HG03565 (cell line): ENCODE data around the gene ABCG1.
A peak's percentile ranks its signal among the peaks of the same experiment; 100 is the strongest.

ENCODE experiments used
- ATAC-seq: cut with Tn5 transposase; IDR thresholded peaks from one replicate; pipeline ENCODE4 v1.9.1; 2021; ENCODE audit warnings: mild to moderate bottlenecking, moderate library complexity; ENCODE audit not compliant: unreplicated experiment

The ABCG1 gene

DNA sequence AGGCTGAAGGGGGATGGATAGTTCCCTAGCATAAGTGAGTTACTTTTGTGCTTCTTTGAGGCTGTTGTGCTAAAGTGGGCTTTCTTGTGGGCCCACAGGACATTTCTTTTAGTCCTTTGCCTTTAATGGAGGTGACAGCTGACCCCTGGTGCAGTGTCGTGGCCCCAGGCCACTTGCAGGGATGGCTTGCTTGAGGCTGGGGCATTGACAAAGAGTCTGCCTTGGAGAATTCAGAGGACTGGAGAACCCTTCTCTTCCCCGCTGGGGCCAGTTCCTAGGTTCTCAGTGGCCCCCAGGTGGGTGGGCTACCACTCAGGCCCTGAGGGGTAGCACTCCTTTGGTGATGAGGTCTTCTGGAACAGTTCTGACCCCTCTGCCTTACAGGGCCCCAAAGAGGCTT, 12.8 kb downstream of the ABCG1 start:
- ATAC-seq = no peak

DNA sequence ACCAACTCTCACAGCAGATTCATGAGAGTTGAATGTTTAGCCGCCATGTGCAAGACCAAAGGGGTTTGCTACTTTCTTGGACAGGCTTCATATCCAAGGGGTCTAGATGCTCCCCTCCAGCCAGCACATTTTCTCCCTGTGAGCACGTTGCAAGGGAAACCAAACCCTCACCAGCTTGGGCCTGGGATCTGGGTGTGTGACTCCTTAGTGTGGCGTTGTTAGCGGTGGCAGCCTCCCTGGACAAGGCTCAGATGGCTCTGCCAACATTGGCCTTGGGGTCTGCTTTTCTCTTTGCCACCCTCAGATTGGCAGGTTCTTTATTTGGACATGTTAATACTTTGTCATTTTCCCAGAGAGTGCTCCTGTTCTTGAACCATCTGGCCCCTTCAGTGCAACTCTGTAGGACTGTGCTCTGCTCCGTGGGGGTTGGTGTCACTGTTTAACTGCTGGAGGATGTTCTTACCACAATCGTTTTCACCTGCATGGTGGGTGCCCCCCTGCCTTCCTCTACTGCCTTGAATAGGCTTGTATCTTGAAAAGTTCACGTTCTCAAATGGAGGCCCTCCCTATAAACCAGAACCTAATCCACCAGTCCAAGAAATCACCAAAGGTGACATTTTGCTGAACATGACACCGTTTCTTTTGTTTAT, 13.4 kb downstream of the ABCG1 start:
- ATAC-seq = no peak

DNA sequence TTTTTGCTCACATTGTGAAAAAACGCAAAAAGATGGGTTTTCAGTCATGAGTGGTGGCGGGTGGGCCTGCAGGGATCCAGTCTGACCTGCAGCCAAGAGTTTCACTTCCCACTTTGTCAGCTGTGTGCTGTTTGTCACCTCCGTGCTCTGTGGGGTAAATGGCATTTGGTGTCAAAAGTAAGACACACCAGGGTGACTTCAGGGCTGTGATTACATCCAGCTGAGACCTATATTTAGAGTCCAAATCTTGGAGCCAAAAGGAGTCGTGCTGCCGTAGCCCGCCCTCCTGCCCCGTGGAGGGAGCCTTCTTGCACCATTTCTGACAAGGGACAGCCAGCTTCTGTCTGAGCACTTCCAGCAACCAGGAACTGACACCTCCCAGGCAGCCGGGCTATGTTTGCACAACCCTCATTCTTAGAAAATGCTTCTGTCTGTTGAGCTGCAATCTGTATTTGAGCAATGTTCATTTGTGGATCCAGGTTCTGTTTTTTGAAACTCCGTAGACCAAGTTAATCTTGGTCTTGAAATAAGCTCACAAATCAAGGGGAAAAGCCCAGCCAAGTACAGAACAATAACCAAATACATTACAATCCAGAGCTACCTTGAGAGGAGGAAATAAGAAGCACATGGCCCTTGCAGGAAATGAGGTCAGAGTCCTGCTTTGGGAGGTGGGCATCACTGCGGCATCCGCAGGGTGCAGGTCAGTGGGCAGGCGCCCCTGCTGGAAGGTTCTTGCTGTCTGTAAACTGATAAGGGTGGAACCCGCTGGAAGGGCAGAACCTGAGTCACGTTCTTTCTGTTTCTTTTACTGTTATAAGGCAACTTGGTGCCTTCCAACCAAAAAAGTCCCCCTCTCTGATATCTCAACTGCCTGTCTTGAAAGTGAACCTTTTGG, 14.4 kb downstream of the ABCG1 start:
- ATAC-seq = peak; percentile 39

DNA sequence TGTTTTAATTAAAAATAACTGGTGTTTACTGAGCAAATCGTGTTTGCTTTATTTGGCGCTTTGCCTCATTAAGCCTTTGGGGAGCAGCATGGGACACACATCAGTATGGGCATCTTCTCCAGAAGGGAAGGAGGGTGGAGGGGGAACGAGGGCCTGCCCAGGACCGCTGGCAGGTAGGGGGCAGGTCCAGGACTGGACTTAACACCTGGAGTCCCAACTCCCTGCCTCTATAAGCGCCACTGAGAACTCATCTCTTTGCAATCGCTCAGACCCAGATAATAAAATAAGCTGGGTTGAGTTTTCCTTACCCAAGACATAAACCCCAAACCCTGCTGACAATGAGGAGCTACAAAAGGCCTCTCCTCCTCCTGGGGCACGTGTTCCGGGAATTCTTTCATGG, 15.1 kb downstream of the ABCG1 start:
- no peak for ATAC-seq

DNA sequence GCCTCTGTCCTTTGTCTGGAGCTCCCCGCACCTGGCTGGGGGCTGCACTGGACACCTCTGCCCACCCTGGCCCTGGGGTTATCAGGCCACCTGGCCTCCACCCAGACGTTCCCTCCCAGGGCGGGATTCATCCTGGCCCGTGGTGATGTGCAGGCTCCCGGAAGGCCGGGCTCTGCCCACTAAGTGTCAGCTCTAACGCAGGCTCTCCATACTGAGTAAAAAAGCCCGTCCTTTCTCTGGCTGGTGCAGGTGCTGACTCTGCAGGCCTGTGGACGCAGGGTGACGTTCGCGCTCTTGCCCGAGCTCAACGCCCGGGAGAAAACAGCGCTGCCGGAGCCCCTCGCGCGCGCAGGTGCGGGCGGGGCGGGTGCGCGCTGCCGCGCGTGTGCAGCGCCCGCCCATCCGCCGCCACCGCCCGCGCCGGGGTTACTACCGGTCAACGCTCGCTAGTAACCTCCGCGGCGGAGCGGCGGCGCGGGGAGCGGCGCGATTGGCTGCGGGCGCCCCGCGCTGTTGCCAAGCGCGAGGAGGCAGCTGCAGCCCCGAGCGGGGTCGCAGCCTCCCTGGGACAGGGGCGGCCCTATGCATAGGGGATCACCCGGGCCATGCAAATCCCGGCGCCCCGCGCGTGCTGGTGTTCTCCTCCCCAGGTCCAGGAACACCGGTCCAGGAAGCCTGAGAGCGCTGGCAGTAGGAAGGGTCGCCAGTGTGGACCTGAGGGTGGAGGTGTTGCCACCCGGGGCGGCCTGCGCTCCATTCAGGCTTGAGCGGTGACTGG, 15.7 kb downstream of the ABCG1 start:
- ATAC-seq = no peak

DNA sequence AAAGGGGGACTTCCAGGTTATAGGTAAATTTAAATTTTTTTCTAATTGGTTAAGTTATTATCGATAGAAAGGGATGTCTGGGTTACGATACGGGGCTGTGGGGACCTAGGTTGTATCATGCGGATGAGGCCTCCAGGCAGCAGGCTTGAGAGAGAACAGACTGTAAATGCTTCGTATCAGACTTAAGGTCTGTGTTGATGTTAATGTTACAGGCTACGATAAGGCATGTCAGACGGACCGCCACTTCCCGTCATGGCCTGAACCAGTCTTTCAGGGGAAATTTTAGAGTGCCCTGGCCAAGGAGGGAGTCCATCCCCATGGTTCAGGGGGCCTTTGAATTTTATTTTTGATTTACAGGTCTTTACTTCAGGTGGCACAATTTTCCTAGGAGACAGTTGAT, 16.7 kb downstream of the ABCG1 start:
- no peak for ATAC-seq

DNA sequence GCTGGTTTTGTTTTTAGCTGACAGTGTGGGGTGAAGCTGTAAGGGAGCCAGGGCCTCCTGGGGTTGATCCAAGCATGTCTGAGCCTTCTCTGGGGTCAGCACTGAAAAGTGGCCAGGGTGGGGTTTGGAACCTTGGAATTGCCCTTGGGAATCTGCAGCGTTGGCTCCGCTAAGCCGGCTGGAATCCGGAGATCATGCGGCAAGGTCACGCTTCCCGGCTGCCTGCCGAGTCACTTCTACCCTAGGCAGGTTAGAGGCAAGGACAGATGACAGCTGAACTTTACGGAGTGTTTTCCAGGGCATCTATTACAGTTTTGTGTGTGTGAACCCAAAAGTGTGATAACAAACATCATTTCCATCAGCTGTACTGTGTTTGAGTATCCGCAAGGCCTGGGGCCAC, 17.1 kb downstream of the ABCG1 start:
- no peak for ATAC-seq

DNA sequence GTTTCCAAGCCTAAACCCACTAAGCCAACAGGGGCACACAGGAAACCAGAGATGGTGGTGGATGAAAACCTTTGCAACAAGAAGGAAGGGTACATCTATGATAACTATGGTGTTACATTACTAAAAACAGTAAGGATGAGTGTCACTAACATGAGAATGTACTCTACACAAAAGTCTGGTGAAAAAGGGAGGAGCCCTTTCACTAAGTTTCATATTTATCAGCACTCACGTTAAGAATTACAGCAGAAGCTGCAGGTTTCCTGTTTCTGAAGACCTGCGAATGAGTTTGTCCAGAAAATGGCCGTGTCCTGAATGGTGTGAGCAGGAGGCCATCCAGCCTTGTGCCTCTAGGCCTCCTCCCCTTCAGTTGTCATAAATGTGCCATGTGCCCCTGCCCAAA, 17.8 kb downstream of the ABCG1 start:
- ATAC-seq = no peak

DNA sequence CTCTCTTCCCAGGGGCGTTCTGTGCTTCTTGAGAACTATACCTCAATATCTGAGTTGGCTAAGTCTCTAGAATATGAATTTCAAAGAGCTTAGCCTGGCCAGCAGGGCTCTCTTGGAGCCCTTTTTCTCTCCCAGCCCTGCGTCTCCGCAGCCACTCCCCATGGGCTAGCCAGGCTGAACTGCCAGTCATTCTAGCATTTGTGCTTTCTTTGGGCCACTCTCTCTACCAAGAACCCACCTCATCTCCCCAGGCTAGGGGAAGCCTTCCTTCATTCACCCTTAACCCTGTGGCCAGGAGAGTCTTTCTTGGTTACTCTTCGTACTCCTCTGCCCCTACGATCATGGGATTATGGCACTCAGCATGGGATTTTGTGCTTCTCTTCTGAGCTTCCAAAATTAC, 18.2 kb downstream of the ABCG1 start:
- no peak for ATAC-seq

DNA sequence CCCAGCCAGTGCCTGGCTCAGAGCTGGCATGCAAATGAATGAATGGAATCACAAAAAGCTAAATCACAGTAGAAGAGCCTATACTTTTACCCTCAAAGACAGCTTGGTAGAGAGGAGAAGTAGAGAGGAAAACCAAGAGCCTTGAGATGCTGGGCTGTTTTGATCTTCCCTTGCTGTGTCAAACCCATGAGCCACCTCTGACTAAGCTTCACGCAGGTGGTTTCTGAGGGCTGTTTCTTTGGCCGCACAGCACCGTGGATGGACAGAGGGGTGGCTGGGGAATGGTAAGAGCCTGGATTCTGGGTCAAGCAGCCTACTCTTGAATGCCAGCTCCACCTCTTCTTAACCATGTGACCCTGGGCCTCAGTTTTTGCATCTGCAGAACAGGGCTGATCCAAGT, 18.6 kb downstream of the ABCG1 start:
- no peak for ATAC-seq

DNA sequence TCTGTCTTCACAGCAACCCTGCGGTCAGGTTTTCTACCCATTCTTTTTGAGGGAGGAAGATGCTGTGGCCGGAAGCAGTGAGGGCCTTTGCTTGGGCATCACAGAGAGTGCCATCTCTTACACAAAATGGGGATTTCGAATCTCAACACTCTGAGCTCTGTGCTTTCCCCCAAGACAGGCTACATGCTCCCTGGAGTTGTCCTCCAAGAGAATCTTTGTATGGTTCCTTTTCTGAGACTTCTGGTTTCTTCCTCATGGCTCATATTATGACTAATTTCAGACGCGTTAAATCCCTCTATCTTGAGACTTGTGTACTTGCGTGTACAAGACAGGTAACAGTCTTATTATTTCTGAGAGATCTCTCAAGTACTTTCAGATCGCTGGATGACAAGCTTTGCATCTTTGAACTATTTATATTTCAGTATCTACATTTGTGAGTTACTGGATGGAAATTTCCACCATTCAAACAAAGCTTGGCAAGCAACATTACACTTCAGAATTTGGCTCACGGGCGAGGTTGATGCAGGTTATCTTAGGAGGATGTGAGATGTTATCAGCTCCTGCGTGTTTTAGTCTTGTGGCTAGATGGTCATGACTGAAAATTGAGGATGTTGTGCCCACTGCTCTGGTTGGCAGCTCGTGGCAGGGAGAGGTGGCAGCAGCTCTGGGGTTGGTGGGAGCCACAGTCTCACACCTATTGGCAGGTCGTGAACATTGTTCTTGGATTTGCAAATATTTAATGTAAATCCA, 19.4 kb downstream of the ABCG1 start:
- ATAC-seq = no peak

DNA sequence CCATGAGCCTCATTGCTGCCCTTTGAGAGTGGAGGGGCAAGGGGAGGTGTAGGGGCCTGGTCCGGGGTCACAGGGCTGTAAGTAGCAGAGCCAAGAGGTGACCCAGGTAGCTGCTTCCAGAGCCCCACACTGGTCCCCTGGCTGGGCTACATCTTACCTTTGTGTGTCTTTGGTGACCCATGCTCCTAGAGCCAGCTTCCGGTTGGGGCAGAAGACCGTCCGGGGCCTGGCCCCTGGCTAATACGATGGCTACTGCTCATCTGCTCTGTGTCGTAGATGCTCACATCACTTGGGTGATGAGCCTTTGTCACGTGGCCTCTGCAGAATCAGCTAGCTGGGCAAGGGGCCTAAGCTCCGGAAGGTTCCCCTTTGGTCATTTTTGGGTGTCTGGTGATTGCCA, 20.6 kb downstream of the ABCG1 start:
- no peak for ATAC-seq

DNA sequence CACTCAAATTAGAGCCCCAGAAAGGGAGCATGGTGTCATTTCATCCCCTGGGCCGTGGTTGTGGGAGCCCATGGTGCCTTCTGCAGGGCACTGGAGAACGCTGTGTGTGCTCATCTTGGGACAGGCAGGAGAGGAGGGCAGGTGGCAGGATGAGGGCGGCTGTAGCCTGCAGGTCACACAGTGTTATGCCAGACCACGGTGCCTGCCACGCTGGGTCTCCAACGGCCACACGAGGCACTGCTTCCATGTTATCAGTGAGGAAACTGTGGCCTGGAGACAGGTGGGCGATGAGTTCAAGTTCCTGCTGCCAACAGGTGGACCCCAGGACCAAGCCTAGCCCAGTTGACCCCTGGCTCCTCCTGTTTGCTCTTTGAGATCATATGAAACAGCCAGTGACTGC, 21.0 kb downstream of the ABCG1 start:
- ATAC-seq = no peak

DNA sequence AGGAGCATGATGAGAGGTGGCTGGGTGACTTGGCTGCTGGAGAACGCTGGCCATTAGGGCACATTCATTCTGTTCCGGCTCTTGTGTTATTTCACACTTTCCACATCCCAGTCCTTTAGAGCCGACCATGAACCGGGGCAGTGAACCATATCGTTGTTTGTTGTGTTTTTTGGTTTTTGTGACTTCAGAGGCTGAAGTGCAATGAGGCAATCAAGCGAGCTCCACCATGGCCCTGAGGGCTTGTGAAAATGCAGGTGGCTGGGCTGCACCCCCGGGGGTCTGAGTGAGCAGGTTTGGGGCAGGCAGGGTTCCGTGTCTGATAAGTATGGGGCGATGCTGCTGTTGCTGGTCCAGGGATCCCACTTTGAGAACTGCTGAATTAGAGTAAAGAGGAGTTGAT, 23.7 kb downstream of the ABCG1 start:
- ATAC-seq = no peak

DNA sequence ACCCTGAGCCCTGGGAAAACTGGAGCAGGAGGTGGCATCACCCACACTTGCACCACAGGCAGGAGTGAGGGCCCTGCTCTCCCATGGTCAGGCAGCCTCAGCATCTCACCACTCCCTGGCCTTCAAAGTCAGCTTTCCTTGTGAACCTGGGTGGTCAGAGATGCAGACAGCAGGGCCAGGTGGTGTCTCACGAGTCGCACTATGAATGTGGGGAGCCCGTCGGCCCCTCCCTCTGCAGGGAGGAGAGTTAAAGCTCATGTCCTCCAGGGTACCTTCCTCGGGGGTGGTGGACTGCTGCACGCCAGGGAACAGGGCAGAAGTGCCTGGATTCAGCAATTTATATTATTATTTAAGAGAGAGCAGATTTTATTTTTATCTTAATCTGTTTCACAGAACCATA, 24.1 kb downstream of the ABCG1 start:
- ATAC-seq = no peak

DNA sequence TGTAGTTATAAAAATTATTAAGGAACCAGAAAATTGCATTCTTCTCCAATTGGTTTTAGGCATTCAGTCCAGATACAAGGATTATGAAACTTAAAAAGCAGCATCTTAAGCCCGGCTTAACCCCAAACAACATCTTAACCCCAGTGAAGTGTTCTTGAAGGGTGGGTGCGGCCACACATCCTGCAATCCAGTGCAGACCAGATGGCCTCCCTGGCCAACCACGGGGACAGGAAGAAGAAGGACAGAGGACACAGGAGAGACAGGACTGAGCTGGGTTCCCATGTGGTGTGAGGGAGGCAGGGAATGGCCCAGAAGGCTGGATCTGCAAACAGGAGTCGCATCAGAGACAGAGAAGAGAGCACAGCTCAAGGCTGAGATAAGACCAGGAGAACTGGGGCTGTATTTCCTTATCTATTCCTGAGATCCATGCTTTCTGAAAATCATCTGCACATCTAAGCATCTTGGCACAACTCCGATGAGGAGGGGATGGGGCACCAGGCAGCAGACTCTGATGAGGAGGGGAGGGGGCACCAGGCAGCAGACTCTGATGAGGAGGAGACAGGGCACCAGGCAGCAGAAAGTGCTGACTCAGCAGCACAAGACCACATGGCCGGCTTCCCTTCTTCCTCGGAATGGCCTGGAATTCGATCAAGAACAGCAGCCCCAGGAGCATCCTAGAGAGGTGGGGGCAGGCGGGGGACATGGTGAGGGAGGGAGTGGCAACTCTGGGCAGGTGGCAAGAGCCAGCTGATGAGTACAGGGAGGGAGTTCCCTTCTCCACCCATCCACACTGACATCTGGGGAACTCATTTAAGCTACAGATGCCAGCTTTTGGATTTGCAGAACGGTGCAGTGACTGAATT, 26.6 kb downstream of the ABCG1 start:
- no peak for ATAC-seq

DNA sequence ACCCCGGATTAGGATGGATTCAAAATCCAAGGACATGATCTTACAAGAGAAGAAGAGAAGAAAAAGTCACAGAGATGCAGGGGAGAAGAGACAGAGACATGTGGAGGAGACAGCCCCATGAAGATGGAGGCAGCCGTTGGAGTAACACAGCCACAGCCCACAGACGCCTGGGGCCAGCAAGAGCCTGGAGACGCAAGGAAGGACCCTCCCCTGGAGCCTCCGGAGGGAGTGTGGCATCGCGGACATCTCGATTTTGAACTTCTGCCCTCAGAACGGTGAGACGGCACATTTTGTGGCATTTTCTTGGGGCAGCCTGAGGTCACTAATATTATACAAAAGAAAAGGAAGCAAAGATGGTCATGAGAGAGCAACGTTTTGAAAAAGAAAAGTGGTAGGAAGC, 28.8 kb downstream of the ABCG1 start:
- ATAC-seq = no peak

DNA sequence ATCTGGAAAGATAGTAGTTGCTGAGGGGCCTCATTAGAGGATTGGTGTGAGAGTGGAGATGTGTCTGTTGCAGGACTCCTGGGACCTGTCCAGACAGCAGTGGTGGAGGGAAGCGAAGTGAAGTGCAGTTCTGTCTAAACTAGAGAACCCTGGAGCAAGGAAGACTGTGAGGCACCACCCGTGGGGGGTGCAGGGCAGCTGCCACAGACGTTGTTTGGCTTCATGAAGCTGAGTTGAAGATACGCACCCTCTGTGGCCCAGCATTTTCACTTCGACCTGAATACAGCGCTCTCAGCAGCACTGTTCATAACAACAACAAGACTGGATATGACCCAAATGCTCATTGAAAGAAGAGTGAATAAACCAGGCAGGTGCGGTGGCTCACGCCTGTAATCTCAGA, 29.3 kb downstream of the ABCG1 start:
- no peak for ATAC-seq

DNA sequence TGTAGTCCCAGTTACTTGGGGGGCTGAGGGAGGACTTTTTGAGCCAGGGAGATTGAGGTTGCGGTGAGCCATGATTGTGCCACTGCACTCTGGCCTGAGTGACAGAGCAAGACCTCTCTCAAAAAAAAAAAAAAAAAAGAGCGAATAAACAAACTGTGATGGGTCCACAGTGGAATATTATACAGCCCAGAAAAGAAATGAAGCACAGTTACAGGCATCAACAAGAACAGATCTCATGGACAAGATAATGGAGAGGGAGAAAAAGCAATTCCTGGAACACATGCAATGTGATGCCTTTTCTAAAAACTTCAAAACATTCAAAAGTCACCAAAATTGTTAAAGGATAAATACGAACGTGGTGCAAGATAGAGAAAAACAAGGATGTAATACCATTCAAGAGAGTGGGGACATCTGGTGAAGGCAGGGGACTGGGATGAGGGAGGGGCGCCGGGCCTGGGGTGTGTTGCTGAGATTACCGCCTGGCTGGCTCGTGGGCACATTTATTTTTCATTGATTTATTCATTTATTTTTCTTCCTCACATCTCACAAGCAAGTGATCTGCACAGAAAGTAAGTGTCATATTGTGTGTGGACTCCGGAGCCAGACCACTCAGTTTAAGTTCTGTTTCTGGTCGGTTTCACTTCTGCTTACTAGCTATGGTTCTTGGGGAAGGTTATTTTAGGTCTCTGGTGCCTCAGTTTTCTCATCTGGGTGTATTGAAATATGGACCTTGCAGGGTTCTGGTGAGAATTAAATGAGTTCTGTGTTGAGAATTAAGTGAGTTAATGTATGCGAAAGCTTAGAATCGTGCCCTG, 30.1 kb downstream of the ABCG1 start:
- peak; percentile 82 for ATAC-seq
